Right lobe of liver (tissue), 6 donors: ENCODE data around the gene MAP4K1. TPM values are rescaled to one million over a fixed set of nuclear protein-coding genes. Genes with fewer than 3 reads are reported as not detected.

Experiments
- ATAC-seq, 4 donors: fragments of 200-7000 bp; cut with Tn5 transposase; one replicate each; pipeline ENCODE4 v1.9.1; 2020; ENCODE audit warnings: mild to moderate bottlenecking in 4 of 4, moderate library complexity in 4 of 4
- DNase-seq, 3 donors: peaks; one replicate each; pipeline ENCODE4 v3.0.0-alpha.2; 2020
- H3K27ac ChIP-seq, 3 donors: fragments of 200-600 bp; one replicate each; pipeline ENCODE4 v1.8.0; 2022
- H3K27me3 ChIP-seq, 2 donors: fragments of 200-600 bp; one replicate each; pipeline ENCODE4 v1.8.0; 2022
- H3K36me3 ChIP-seq, 4 donors: fragments of 200-600 bp; sonication (generic) in 1 of 4; one replicate each; pipeline versions ENCODE4 v1.5.1 to v1.8.0; 2017 to 2022; ENCODE audit warnings: control low read depth in 1 of 4
- H3K4me1 ChIP-seq, 4 donors: fragments of 200-600 bp; sonication (generic) in 1 of 4; one replicate each; pipeline versions ENCODE4 v1.5.1 to v1.8.0; 2017 to 2022; ENCODE audit warnings: control low read depth in 1 of 4
- H3K4me3 ChIP-seq, 3 donors: fragments of 200-600 bp; one replicate each; pipeline ENCODE4 v1.8.0; 2022
- H3K9me3 ChIP-seq, 4 donors: fragments of 200-600 bp; sonication (generic) in 1 of 4; one replicate each; pipeline versions ENCODE4 v1.5.1 to v1.8.0; 2017 to 2022; ENCODE audit warnings: control low read depth in 1 of 4
- POLR2A ChIP-seq: fragments of 450-650 bp; IDR thresholded peaks from one replicate; pipeline ENCODE4 v1.6.1; 2017; ENCODE audit warnings: antibody characterized with exemption, mild to moderate bottlenecking
- WGBS: methylation state at CpG from one replicate; pipeline ENCODE4 v1.1.6; 2018; ENCODE audit warnings: low coverage, low lambda C conversion rate; ENCODE audit not compliant: insufficient coverage; ENCODE audit errors: missing lambda C conversion rate; 5-methylcytosine and 5-hydroxymethylcytosine counted together
- intact Hi-C, 2 donors: fragments of 100-400 bp; cut with DNase I; formaldehyde crosslinking; loops; one replicate each; pipeline versions ENCODE4 v1.11.2 to v1.14.1; 2022
- total RNA-seq, 6 experiments: library from RNA; depleted of rRNA in 2 of 6; stranded (reverse); fragments of >200 nt in 2 of 6; fragmentation: NEBNext Ultra II Directional in 3 of 6; extraction: Animal tissue kit (Norgen Biotek cat#: 25700) in 3 of 6; gene quantifications; one replicate each; pipeline versions ENCODE4 v1.1.0 to v1.2.4, GENCODE V29; 2016 to 2023
- TF ChIP-seq, protein P1 (sequence below), 4 donors: fragments of 200-600 bp in 3 of 4; fragments of 450-650 bp in 1 of 4; IDR thresholded peaks; one replicate each; pipeline versions ENCODE4 v1.5.1 to v1.8.0; 2016 to 2022; ENCODE audit warnings: antibody characterized with exemption in 4 of 4, mild to moderate bottlenecking in 2 of 4
- donor health status: DM: no; HTN: yes; CAD: no.
- donor health status: DM: no; HTN: no; CAD: no.
- donor health status: DM: no; HTN: no; CAD: no.
- donor health status: DM: no; HTN: yes; CAD: no.
- donor health status: DM: no; HTN: yes; CAD: no.

The MAP4K1 gene
- total RNA-seq, 6 experiments from 2014 or later = 0.93 to 3.1 (median 2.0) TPM

DNA sequence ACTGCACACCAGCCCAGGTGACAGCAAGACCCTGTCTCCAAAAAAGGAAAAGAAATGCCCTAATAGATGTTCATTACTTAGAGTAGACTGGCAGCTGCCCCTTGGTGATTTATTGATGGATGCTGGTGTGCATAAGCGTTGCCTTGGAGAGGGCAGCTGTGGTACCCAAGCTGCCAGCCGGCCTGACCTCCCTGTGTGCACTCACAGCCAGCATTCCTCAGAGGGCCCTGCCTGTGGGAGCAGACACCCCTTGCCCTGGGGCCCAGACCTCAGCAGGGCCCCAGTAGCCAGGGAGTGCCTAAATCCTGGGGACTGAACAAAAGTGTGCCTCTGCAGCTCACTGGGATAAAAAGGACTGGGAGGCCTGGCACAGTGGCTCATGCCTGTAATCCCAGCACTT lies 21.9 kb upstream of the MAP4K1 start:
- no CpG with 5 or more reads among the region's 2 CpGs for WGBS
- Histone ChIP-seq H3K36me3 (peaks cover 0 to 7% (median 0%) of the 10 kb centered on the region in 4 donors), H3K27ac (no peak overlapping the region), H3K9me3 (no peaks in the 10 kb centered on the region), H3K27me3 (no peaks in the 10 kb centered on the region), H3K4me3 (no peak overlapping the region), H3K4me1 (peaks cover 0 to 2% (median 0%) of the 10 kb centered on the region in 4 donors)
- ATAC-seq (no peak), DNase-seq (no peak)
- TF ChIP-seq, protein P1, sequence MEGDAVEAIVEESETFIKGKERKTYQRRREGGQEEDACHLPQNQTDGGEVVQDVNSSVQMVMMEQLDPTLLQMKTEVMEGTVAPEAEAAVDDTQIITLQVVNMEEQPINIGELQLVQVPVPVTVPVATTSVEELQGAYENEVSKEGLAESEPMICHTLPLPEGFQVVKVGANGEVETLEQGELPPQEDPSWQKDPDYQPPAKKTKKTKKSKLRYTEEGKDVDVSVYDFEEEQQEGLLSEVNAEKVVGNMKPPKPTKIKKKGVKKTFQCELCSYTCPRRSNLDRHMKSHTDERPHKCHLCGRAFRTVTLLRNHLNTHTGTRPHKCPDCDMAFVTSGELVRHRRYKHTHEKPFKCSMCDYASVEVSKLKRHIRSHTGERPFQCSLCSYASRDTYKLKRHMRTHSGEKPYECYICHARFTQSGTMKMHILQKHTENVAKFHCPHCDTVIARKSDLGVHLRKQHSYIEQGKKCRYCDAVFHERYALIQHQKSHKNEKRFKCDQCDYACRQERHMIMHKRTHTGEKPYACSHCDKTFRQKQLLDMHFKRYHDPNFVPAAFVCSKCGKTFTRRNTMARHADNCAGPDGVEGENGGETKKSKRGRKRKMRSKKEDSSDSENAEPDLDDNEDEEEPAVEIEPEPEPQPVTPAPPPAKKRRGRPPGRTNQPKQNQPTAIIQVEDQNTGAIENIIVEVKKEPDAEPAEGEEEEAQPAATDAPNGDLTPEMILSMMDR (IDR thresholded peaks at IDR 0.05) = no peak
- TF ChIP-seq POLR2A = no peak
- intact Hi-C loops = loop anchor here in 1 of 2 donors (10.0 kb wide), 1 partner anchor 55 kb away; no protein-coding TSS in a partner anchor

DNA sequence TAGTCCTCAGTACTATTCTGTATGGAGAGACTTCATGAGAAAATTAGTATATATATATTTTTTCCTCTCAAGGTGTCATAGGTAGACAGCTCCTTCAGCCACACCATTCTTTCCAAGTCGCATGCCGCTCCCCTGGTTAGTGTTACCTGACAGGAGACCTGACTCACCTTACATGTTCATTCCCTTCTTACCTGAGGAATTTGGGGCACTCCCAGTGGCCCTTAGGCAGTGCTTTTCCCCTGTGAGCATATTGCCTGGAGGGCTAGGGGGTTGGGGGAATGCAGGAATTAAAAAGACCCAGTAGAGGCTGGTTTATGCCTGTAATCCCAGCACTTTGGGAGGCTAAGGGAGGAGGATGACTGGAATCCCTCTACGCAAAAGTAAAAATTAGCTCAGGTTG lies 20.7 kb upstream of the MAP4K1 start:
- no peak for TF ChIP-seq POLR2A
- TF ChIP-seq, protein P1 (IDR thresholded peaks at IDR 0.05) = no peak
- no peak overlapping the region for H3K27ac ChIP-seq
- no peaks in the 10 kb centered on the region for H3K27me3 ChIP-seq
- H3K4me3 ChIP-seq = no peak overlapping the region
- intact Hi-C loops = no loop called here
- DNase-seq = no peak
- WGBS = 100% methylated on average over 3 of the region's 3 CpGs
- H3K4me1 ChIP-seq = peaks cover 0 to 3% (median 0%) of the 10 kb centered on the region in 4 donors
- H3K9me3 ChIP-seq = no peaks in the 10 kb centered on the region
- peaks cover 0 to 7% (median 0%) of the 10 kb centered on the region in 4 donors for H3K36me3 ChIP-seq
- ATAC-seq = no peak

DNA sequence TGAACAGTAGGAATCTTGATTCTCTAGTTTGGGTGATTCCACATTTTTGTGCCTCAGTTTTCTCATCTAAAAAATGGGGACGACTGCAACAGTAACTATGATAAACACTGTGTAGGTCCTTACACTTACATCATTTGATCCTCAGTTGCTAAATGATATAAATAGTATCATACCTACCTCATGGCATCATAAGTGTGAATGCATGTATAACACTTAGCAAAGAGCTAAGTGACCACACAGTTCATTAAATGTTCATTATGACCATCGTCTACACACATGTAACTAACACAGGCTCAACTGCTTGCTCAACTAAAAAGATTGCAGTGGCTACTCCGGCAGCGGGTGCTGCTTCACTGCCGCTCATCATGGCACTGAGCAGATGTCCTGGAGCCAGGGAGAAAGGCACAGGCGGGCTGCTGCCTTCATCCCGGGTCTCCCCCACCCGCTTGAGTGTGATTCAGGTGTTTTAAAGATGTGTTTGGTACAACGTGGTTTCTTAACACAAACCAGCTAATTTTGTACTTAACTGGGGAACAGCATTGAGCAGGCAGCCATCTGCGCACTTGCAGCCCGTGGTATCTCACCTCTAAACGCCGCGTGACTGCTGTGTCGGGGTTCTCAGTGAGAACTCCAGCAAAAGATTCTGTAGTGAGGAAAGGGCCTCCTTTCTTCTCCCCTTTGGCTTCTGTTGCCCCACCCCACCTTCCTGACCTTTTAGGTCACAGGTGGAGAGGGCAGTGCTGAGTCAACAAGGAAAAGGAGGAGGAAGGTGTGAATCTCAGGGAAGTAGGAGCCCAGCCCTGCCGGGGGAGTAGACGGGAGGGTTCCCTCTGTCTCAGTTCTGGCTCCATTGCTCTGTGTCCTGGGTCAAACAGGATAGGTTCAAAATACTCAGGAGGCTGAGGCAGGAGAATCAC lies 18.0 kb upstream of the MAP4K1 start:
- no peak for ATAC-seq
- intact Hi-C loops = no loop called here
- TF ChIP-seq POLR2A = no peak
- TF ChIP-seq, protein P1 (IDR thresholded peaks at IDR 0.05) = no peak
- 82% methylated on average over 16 of the region's 17 CpGs for WGBS
- H3K27me3 ChIP-seq = no peaks in the 10 kb centered on the region
- no peak for DNase-seq
- no peaks in the 10 kb centered on the region for H3K9me3 ChIP-seq
- peaks cover 0 to 3% (median 0%) of the 10 kb centered on the region in 4 donors for H3K4me1 ChIP-seq
- H3K36me3 ChIP-seq = peaks cover 0 to 9% (median 0%) of the 10 kb centered on the region in 4 donors
- no peak overlapping the region for H3K4me3 ChIP-seq
- H3K27ac ChIP-seq = no peak overlapping the region

DNA sequence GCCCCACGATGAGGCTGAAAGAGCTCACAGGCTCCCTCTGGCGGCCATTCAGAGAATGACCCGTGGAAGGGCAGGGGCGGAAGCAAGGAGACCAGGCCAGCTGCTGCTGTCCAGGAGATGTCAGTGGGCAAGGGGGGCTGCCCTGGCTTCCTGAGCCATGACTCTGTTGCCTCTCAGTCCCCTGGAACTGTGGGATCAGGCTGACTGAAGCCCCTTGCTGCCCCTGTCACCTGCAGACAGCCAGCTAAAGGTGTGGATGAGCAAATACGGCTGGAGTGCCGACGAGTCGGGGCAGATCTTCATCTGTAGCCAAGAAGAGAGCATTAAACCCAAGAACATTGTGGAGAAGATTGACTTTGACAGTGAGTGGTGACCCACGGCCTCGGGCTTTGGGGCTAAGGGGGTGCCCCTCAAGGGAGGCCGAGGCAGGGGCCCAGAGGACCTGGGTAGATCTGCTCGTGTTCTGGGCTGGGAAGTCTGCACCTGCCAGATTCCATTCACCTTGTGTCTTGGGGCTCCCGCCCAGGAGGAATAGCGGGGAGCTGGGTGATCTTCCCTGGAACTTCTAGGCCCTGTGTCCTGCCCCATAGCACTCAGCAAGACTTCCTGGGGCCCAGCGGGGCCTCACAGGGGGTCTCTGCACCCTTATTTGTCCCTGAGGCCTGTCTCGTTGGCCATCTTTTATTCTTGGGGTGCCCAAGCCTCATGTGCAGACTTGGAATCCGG lies 17.2 kb upstream of the MAP4K1 start:
- Histone ChIP-seq H3K27me3 (no peaks in the 10 kb centered on the region), H3K9me3 (no peaks in the 10 kb centered on the region), H3K36me3 (peaks cover 0 to 10% (median 0%) of the 10 kb centered on the region in 4 donors), H3K4me3 (no peak overlapping the region), H3K4me1 (peaks cover 0 to 3% (median 0%) of the 10 kb centered on the region in 4 donors), H3K27ac (no peak overlapping the region)
- WGBS = 32% methylated on average over 6 of the region's 17 CpGs
- intact Hi-C loops = no loop called here
- ATAC-seq (peak; percentile 73 to 87 (median 80)), DNase-seq (peak; percentile 73 to 77 (median 76))
- TF ChIP-seq POLR2A = no peak
- TF ChIP-seq, protein P1 (IDR thresholded peaks at IDR 0.05) = peak; percentile 90 to 96 (median 96)
